ENCODE measurements around the gene OLFML1.

GRCh38 chr11:7494086-7494745, 8.9 kb downstream of the OLFML1 start:
- TF ChIP-seq POLR2AphosphoS5 (IDR thresholded peaks at IDR 0.05; ENCODE audit: low read depth) = no peak
- TF ChIP-seq CTCF (IDR thresholded peaks at IDR 0.05; ENCODE audit: insufficient read depth, low read length) = no peak
- no peak for TF ChIP-seq REST (IDR thresholded peaks at IDR 0.05; ENCODE audit: insufficient replicate concordance, low read depth)
- TF ChIP-seq SPI1 (IDR thresholded peaks at IDR 0.05; ENCODE audit: borderline replicate concordance, low read depth) = no peak

Measured in HL-60 (cell line).